HK-2 (cell line): ENCODE results near the gene PITX2.

Experiments used
- DNase-seq: peaks from one replicate; pipeline ENCODE4 v3.0.0-alpha.2; 2018; ENCODE audit not compliant: unreplicated experiment

The PITX2 gene

DNA sequence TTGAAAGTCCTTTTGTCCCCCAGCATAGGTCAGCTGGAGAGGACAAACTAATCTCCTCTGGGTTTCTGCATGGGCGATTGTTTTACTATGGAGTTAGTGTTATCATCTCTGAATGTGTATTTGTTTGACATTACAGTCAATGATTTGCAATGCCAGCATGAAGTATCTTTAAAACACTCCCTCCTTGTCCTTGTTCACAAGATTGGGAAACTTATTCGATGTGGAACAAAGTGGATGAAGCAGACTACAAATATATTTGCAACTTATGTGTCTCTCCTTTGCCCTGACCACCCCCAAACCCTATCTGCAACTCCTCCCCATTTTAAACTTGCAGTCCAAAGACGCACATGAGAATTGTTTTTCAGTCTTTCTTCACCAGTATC lies 1.5 kb upstream of the PITX2 start:
- no peak for DNase-seq

DNA sequence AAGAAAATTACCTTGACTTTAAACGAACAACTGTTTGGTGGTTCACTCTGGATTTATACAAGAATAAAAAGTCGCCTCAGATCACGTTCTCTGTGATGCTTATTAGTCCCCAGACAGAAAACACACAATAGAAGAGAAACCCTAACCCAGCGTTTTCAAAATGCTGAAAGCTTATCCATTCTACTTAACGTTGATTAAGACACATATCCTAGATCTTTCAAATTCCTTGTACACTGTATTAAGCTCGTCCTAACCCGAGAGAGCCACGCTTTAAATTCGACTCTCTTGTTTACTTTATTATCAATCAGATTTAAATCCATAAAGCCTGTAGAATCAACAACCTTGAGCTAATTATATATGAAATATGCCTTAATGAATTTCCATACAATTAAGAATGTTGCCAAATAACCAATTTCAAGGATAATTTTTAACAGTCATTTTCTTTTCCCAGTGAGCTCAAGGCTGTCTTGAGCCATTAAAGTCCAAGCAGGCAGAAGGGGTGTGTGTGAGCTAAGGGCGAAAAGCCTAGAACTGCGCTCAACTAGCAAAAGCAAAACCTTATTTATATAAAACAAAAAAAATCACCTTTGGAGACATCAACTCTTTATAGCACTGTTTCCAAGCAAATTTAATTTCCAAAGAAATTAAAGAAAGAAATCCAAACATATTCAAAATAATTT lies 981 bp upstream of the PITX2 start:
- no peak for DNase-seq

DNA sequence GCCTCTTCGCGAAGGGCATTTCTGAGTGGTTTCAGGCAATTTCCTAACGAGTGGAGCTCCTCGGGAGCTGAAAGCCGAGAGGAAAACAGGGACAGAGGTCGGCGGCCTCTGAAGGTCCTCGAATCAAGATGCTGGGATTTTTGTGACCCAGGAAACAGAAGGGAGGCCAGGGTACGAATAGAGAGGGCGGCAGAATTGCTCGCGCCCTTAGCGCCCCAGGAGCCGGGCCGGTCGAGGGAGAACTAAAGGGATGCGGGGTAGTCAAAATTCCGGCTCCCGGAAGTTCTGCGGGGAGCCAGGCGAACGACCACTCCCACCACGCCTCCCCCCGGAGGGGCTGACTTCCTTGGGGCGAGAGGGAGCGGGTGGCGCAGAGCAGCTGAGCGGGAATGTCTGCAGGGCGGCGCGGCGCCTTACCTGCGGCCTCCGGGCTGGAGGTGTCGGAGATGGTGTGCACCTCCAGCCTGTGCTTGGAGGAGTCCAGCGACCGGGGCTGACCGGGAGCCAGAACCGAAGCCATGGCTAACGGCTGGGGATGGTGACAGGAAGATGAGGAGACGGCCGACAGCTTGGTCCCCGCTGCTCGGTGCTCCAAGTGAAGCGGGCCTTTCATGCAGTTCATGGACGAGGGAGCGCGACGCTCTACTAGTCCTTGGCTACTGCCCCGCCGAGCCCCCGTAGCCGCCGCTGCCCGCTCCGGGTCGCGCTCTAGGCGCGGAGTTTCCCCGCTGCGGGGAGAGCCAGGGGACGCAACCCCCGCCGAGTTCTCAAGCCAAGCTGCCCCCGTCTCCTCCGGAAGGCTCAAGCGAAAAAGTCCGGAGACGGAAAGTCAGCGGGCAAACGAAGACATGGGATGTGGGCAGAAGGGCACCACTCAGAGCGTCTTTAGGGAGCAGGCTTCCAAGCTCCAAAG lies 782 bp downstream of the PITX2 start:
- peak; percentile 57 for DNase-seq

DNA sequence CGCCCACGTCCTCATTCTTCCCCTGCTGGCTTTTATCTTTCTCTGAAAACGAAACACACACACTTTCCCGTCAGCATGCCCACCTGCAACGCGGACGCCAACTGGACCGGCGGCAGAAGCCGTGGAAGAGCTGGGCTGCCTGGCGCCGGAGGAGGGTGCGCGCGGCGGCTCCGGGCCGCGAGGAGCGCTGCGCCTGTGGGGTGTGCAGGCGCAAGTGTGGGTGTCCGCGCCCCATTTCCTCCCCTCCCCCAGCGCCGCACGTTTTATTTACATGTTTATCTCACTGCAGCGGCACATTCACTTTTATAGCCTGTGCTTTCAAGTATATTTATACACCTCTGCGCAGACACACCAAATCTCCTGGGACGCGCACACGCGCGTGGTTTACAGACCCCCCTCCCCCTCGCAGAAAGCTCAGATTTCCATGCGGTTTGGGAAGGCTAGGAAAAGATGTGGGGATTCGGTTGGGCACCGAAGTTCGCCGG lies 1.5 kb downstream of the PITX2 start:
- DNase-seq: no peak

DNA sequence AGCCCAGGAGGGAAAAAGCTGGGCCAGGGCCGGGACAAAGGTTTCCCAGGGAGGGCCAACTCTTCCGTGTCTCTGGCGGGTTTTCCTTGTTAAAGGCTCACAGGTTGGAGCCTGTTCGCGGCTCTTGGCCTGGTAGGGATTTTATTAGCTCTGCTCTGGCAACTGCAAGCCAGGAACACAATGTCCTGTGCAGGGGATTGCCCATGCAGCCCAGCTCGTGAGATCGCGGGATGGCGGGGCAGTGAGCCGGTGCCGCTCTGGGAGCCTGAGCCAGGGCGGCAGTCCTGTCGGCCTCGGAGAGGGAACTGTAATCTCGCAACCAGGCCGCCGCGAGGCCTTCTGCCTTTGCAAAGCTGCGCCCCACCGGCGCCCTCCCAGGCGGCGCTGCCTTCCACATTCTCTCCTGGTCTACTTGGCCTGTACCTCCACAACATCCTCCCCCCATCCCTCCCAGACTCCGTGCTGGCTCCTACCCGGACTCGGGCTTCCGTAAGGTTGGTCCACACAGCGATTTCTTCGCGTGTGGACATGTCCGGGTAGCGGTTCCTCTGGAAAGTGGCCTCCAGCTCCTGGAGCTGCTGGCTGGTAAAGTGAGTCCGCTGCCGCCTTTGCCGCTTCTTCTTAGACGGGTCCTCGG lies 2.1 kb downstream of the PITX2 start:
- peak; percentile 84 for DNase-seq

DNA sequence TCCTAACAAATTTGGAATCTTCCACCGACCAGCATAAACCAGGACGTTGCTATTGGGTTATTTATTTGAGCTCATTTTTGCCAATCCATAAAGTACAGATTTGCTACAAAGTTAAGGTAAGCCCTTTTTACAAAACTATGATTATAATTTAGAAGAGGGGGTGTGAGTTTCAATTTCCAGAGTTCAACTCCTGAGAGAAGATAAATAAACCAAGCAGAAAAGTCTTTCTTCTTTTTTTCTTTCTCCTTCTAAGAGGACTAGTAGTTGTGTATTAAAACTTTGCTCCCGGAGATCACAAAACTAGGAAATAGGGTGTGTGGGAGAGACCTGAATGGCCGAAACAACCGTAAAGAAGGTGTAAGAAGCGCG lies 2.6 kb downstream of the PITX2 start:
- DNase-seq: no peak

DNA sequence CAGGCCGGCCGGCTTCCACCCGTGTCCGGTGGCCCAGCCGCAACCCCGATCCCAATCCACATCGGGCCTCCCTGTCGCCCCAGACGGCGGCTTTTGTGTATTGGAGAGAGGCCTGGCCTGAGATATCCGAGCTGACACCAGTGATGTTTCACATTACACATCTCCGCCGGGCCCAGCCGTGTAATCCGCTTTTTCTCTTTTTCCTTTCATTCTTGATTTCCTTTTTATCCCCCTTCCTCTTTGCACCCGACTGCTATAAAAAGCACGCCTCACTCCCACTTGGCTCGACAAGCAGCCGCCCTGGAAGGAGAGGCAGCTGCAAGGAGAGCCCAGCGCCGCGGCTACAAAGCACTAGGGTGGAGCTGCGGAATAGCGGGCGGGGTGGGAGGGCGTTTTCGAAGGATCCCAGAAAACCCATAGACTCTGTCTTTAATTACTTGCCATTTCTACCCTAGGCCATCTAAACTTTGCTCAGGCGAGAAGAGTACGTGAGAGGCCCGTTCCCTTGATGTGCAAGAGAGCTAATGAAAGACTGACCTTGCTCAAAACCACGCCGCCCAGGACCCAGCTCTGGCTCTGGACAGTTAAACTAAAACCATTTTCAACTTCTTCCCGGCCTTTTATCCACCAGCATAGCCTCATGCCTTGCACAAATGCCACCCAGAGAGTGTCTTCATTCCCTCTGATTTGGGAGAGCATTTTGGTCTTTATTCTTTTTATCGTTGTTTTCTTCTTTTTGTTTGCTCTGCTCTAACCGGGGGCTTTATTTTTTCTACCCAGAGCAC lies 3.2 kb downstream of the PITX2 start:
- no peak for DNase-seq

DNA sequence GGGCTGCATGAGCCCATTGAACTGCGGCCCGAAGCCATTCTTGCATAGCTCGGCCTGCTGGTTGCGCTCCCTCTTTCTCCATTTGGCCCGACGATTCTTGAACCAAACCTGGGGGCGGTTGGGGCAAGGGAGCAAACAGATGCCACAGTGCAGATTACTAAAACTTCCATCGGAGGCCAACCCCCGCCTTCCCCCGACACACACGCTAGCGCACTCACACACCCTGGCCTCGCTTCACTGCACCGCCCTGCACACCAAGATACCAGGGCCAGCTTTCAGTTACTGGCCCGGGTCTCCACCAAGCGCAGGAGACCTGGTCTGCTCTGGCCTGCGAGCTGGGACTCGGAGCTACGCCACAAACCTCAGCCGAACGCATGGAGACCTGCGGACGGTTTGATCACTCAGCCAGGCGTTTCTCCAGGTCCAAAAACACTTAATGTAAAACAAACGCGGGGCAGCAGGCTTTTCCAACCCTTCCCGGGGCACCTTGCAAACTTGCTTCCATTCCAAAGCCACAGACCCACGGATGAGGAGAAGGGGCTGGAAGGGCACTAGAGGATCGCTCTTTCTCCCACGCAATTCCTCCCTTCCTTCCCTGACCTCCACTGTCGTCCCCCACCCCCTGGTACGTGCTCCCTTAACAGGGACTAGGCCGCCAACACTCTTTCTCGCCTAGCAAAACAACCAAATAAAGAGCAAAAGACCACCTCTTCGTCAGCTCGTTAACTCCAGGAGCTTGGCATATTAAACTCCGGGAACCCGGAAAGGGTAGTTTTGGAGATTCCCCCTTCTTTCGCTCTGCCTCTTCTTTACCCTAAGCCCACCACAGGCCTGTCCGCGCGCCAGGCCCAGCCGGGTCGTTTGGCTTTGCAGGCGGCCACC lies 4.1 kb downstream of the PITX2 start:
- no peak for DNase-seq

DNA sequence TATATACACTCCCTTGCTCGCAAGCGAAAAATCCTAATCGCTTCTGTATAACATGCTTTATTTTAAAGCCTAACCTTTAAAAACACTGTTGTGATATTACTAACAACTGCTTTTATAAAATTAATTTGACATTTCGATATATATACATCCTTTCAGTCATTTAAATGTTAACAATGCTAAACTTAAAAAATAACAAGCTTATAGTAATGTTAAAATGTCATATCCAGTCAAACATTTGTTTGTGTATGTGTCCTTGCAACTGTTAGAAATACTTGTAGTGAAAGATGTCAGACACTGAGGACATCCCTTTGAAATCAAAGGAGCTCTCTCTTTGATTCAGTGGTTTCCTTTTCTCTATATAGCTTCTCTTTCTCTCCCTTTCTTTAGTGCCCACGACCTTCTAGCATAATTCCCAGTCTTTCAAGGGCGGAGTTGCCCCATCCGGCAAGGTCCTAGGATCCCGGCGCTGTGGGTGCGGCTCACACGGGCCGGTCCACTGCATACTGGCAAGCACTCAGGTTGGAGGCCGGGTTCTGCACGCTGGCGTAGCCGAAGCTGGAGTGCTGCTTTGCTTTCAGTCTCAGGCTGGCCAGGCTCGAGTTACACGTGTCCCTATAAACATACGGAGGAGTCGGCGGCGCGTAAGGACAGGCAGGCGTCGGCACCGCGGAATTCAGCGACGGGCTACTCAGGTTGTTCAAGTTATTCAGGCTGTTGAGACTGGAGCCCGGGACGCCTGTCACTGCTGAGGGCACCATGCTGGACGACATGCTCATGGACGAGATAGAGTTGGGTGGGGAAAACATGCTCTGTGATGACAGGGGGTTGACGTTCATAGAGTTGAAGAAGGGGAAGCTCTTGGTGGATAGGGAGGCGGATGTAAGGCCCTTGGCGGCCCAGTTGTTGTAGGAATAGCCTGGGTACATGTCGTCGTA lies 5.0 kb downstream of the PITX2 start:
- DNase-seq: no peak

DNA sequence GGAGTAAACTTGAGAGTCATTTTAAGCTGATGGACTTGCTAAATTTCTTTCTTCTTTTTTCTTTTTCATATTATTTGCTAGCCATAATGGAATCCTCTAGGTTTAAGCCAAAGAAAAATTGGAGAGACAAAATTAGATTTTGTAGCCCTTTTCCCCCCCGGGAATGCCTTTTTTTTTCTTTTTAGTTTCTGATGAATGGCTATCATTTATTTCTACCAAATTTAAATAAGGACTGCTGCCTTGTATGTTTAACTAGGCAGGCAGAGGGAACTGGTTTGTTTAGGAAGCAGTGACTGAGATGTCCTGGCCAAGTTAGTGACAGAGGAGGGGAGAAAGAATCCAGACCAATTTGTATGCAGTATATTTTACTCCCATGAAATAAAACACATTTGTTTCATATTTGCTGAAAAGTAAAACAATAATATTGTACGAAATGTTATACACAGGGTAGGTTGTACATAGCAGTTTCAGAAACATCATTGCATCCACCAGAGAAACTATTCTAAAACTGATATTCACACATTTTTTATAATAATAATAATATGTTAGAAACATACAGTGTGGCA lies 5.7 kb downstream of the PITX2 start:
- no peak for DNase-seq

DNA sequence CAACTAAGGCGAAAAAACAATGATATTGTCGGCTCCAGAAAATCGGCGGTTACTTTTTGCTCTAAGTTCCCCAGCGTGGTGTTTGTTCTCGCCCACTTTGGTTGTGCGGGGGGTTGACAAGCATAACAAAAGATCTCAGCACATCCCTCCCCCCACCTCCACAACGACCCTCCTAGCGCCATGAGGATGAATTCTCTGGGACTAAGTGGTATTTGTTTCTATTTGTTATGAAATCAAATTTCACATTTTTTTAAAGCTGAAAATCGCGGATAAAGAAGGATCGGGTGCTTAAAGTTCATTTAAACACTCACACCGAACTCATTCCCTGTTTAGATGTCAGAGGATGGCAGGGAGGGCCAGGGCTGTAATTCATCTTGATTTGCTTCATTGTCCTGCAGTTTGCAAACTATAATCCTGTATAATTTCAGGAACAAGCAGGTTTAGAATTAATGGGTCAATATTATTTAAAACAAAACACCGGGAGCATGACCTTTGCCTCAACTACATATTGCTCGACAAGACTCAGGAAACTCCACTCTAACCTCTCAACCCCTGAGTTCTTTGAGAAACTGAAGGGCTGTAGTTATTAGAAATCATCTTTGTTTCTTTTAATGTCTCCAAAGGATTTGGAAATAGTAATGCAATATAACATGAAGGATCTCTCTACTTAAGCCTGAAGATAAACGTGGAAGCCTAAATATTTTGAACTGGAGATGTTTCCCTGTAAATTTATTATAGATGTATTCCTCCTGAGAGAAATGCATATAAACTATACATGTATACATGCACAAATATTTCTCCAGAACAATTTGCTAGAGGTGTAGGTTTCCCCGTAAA lies 6.4 kb downstream of the PITX2 start:
- DNase-seq: no peak

DNA sequence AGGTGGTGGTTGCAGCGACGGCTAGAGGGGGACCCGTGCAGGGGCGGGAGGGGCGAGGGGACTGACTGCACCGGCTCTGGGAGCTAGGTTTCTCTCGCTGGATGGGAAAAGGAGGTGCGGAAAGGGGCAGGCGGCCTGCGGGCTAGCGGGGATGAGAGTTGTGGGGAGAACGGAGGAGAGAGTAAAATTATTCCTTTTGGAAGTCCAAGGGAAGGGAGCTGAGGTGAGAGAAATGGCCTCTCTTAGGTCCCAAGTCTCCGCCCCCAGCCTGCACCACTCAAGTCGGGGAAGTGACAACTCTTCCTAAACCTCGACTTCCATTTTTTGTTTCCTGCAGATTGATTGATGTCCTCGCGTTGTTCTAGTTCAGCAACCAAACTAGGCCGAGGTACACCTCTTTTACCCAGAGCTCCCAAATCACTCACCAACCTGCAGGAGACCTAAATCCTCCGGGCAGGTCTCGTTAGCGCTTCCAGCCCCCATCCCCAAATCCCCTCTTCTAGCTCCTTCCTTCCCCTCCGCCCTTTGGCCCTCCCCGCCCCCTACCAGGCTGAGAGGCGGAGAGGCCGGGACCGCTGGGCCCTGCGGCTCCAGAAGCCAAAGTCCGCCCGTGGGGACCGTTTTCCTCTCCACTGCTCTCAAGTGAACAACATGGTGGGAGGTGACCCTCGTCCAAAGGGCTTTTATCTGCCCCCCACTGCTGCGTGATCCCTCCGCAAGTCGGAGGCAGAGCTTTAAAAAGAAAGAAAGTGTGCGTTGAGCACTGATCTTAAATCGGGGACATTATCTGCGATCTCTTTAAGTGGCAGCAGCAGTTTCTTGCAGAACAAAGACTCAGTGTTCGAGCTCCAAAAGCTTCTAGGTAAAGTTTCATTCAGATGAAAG lies 7.3 kb downstream of the PITX2 start:
- DNase-seq: no peak

DNA sequence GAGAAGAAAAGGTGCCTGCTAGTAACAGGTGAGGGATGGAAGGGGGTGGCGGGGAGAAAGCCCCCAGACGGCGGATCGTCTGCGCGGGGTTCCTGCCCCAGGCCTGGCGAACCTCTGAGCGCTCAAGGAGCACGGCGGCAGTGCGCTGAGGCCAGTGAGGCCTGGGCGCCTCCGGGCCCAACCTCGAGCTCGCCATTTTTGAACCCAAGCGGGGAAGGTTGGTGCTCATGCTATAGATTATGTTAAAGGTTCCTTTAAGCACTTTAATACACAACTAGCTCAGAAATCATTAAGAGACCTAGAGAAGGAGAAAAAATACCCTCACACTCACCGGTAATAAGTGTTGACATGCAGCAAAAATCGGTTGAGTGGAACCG lies 7.9 kb downstream of the PITX2 start:
- DNase-seq: no peak

DNA sequence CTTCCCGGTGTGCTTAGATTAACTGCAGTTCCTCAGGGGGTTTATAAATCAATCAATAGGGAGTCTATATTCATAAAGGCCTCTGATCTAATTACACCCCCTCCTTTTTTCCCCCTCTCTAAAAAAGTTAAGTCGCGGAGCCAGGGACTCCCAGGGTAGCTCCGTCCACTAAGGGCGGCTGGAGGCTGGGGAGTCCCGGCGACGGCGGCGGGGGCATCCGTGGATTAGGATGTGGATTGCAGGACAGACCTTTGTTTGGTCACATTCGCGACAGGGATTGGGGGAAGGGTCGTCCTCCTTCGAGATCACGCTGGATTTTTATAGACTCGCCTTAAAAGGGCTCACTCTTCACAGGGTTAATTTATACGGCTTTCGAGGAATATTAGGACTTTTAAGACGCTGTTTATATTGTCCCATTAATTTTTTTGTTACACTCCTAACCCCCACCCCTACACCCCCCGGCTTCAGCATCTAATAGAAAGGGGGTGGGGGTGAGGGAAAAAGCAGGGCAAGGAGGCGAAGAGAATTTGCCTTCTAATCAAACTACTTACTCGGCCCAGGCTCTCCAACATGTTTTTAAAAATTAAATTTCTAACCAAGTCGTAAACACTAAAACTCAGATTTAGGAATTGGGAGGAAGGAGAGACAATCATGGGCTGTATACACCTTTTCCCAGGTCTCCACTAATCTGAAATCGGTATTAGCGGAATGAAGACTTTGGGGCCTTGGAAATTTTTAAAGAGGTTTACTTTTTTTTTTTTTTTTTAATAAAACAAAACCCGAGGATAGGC lies 8.5 kb downstream of the PITX2 start:
- DNase-seq: no peak

DNA sequence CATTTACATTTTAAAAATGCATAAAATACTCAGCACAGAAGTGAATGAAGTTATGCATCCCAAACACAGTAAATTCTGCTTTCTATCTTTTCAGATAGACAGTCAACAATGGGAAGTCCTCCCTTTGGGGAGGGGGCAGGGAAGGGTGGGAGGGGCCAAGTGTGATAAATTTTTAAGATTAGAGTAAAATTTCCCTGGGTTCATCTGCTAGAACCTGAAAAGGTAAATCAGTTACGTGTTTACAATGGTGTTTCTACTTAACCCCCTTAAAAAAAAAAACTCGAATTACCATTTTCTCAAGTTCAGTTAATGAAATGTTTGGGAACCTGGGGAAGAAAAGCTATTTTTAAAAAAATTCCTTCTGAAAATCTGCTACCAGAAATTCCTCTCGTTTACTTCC lies 9.1 kb downstream of the PITX2 start:
- no peak for DNase-seq

DNA sequence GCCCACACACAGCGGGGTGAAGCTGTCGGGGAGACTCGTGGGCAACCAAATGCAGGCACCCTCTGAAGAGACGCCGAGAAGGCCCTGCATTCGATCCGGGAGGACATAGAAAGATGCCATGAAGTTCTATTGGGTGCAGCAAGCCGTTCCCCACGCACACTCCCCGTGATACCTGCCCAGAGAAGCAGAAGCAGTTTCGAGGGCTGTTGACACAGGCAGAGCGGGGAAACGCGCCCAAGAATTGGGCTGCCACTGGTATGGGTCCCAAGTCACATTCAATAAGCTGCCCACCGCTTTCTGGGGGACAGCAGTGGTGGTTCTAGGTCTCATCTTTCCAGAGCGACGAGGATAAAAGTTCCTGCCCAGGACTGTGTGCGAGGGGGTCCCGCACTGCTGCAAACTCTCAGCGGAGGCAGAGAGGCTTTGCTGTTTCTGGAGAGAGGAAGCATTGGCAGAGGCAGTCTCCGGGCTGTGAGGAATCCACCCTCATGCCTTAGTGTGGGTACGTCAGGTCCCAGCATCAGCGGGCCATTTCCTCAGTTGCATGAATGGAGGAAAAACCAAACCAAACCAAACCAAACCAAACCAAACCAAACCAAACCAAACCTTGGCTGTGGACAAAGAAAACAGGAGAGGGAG lies 10.1 kb downstream of the PITX2 start:
- no peak for DNase-seq
